ENCODE measurements around the gene CRTAC1.
"Not testable (repeated sequence)": the region's sequence is repeated elsewhere in the genome, so short reads cannot be mapped to it uniquely, and the experiment has no call there.

Gene CRTAC1

GRCh38 chr10:97842656-97843280, 187.7 kb downstream of the CRTAC1 start:
- DNase-seq (ENCODE audit: low spot score) = no peak

- DNase-seq (ENCODE audit: low spot score) = not testable (repeated sequence)
Observed at GRCh38 chr10:97842114-97842513, 188.3 kb downstream of the CRTAC1 start.

- not testable (repeated sequence) for DNase-seq (ENCODE audit: low spot score)
Observed at GRCh38 chr10:97841166-97841565, 189.3 kb downstream of the CRTAC1 start.

GRCh38 chr10:97838091-97838490, 192.3 kb downstream of the CRTAC1 start:
- DNase-seq (ENCODE audit: low spot score) = no peak

- no peak for DNase-seq (ENCODE audit: low spot score)
Observed at GRCh38 chr10:97836446-97836845, 194.0 kb downstream of the CRTAC1 start.

GRCh38 chr10:97831259-97831658, 199.2 kb downstream of the CRTAC1 start:
- DNase-seq (ENCODE audit: low spot score) = no peak

GRCh38 chr10:97830064-97830463, 200.4 kb downstream of the CRTAC1 start:
- no peak for DNase-seq (ENCODE audit: low spot score)

GRCh38 chr10:97828721-97829120, 201.7 kb downstream of the CRTAC1 start:
- DNase-seq (ENCODE audit: low spot score) = no peak

- DNase-seq (ENCODE audit: low spot score) = no peak
Observed at GRCh38 chr10:97827702-97828291, 202.6 kb downstream of the CRTAC1 start.

- DNase-seq (ENCODE audit: low spot score) = no peak
Observed at GRCh38 chr10:97826892-97827291, 203.5 kb downstream of the CRTAC1 start.

GRCh38 chr10:97825020-97825760, 205.2 kb downstream of the CRTAC1 start:
- DNase-seq (ENCODE audit: low spot score) = no peak

- DNase-seq (ENCODE audit: low spot score) = no peak
Observed at GRCh38 chr10:97823734-97824133, 206.7 kb downstream of the CRTAC1 start.

- DNase-seq (ENCODE audit: low spot score) = no peak
Observed at GRCh38 chr10:97822261-97822687, 208.1 kb downstream of the CRTAC1 start.

- no peak for DNase-seq (ENCODE audit: low spot score)
Observed at GRCh38 chr10:97821308-97822038, 208.9 kb downstream of the CRTAC1 start.

GRCh38 chr10:97820096-97820704, 210.2 kb downstream of the CRTAC1 start:
- no peak for DNase-seq (ENCODE audit: low spot score)

- DNase-seq (ENCODE audit: low spot score) = no peak
Observed at GRCh38 chr10:97818572-97818971, 211.8 kb downstream of the CRTAC1 start.

- no peak for DNase-seq (ENCODE audit: low spot score)
Observed at GRCh38 chr10:97816609-97817008, 213.8 kb downstream of the CRTAC1 start.

Data from D341Med (cell line).